Karpas-422 (cell line): ENCODE results near the gene LRRC51. TPM values are rescaled to one million over a fixed set of nuclear protein-coding genes. Genes with fewer than 3 reads are reported as not detected.

ENCODE experiments used
- DNase-seq: peaks from one replicate; pipeline ENCODE4 v3.0.0-alpha.2; 2015
- H2AFZ ChIP-seq: fragments of 200-600 bp; sonication (generic); 2 replicates; pipeline ENCODE4 v1.6.1; 2014; ENCODE audit warnings: antibody characterized with exemption, low read length, mixed read lengths
- H3K27ac ChIP-seq: fragments of 200-600 bp; sonication (generic); 2 replicates; pipeline ENCODE4 v1.5.1; 2014; ENCODE audit warnings: mild to moderate bottlenecking, low read length, moderate library complexity
- H3K27me3 ChIP-seq: fragments of 200-600 bp; sonication (generic); 2 replicates; pipeline ENCODE4 v1.6.1; 2014; ENCODE audit warnings: low read length, mixed read lengths
- H3K36me3 ChIP-seq: fragments of 200-600 bp; sonication (generic); 2 replicates; pipeline ENCODE4 v1.6.1; 2014; ENCODE audit warnings: low read length, mixed read lengths; ENCODE audit not compliant: insufficient read depth
- H3K4me1 ChIP-seq: fragments of 200-600 bp; sonication (generic); 2 replicates; pipeline ENCODE4 v1.6.1; 2014; ENCODE audit warnings: mild to moderate bottlenecking, low read length, mixed read lengths
- H3K4me2 ChIP-seq: fragments of 200-600 bp; sonication (generic); 2 replicates; pipeline ENCODE4 v1.6.1; 2014; ENCODE audit warnings: low read length, low read depth, mild to moderate bottlenecking; ENCODE audit not compliant: poor library complexity, severe bottlenecking
- H3K4me3 ChIP-seq: fragments of 200-600 bp; sonication (generic); 2 replicates; pipeline ENCODE4 v1.5.1; 2014; ENCODE audit warnings: mild to moderate bottlenecking, antibody characterized with exemption, low read length, mixed read lengths
- H3K79me2 ChIP-seq: fragments of 200-600 bp; sonication (generic); 2 replicates; pipeline ENCODE4 v1.6.1; 2014; ENCODE audit warnings: mild to moderate bottlenecking, low read length, mixed read lengths
- H3K9ac ChIP-seq: fragments of 200-600 bp; sonication (generic); 2 replicates; pipeline ENCODE4 v1.6.0; 2014; ENCODE audit warnings: low read length
- H3K9me2 ChIP-seq: fragments of 200-600 bp; sonication (generic), shearing (Covaris generic); replicated peaks from 2 replicates; pipeline ENCODE4 v1.6.0; 2014; ENCODE audit warnings: mild to moderate bottlenecking, low read length, moderate library complexity; ENCODE audit not compliant: insufficient read depth
- H3K9me3 ChIP-seq: fragments of 300-700, 200-600 bp; sonication (generic); 2 replicates; pipeline ENCODE4 v1.6.1; 2014; ENCODE audit warnings: low read length, mixed read lengths
- H4K20me1 ChIP-seq: fragments of 200-600 bp; sonication (generic); 2 replicates; pipeline ENCODE4 v1.6.1; 2014; ENCODE audit warnings: mild to moderate bottlenecking, antibody characterized with exemption, low read length, low read depth; ENCODE audit not compliant: insufficient read depth
- total RNA-seq: library from RNA; depleted of rRNA; stranded (reverse); fragments of >200 nt; shearing (Covaris generic); gene quantifications from 2 replicates; pipeline ENCODE4 v1.2.3, GENCODE V29; 2014; ENCODE audit warnings: low replicate concordance

Gene LRRC51
- total RNA-seq, 1 experiment from 2014 or later, result 2.3 TPM

GRCh38 chr11:72116019-72116755 is 35.5 kb downstream of the LRRC51 start:
- Histone ChIP-seq H3K4me2 (no peak overlapping the region), H3K4me3 (no peak overlapping the region), H3K9ac (no peak overlapping the region), H2AFZ (no peak overlapping the region), H4K20me1 (no peaks in the 10 kb centered on the region), H3K9me2 (no peaks in the 10 kb centered on the region; the same call in 1 of the 2 replicates), H3K79me2 (peaks cover 3% of the 10 kb centered on the region; the same call in 1 of the 2 replicates), H3K27ac (no peak overlapping the region), H3K27me3 (no peaks in the 10 kb centered on the region), H3K9me3 (no peaks in the 10 kb centered on the region), H3K36me3 (no peaks in the 10 kb centered on the region), H3K4me1 (peaks cover 15% of the 10 kb centered on the region)
- no peak for DNase-seq

DNA sequence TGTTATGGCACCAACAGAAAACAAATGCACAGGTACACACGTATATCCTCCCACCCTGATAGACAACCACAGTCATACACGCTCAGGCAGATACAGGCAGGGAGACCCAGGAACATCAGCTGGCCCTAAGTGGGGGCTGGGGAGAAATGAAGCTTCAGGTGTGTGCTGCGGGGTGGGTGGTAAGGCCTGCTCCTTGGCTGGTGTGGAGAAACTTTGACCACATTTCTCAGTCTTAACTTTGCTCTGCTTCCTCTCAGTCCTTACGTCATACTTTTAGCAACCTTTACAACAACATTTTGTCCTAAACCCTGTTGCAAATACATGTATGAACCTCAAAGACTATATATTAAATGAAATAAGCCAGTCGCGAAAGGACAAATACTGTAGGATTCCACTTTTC is 38.5 kb downstream of the LRRC51 start:
- Histone ChIP-seq H4K20me1 (no peaks in the 10 kb centered on the region), H3K4me1 (no peaks in the 10 kb centered on the region), H3K36me3 (no peaks in the 10 kb centered on the region), H3K79me2 (no peaks in the 10 kb centered on the region), H3K4me3 (no peak overlapping the region), H3K27me3 (no peaks in the 10 kb centered on the region), H3K9me2 (no peaks in the 10 kb centered on the region), H3K9ac (no peak overlapping the region), H3K27ac (no peak overlapping the region), H3K9me3 (no peaks in the 10 kb centered on the region), H3K4me2 (no peak overlapping the region), H2AFZ (no peak overlapping the region)
- DNase-seq, result no peak

- Histone ChIP-seq H3K27ac (no peak overlapping the region), H3K4me3 (no peak overlapping the region), H3K4me2 (no peak overlapping the region), H2AFZ (no peak overlapping the region), H4K20me1 (no peaks in the 10 kb centered on the region), H3K9ac (no peak overlapping the region), H3K79me2 (no peaks in the 10 kb centered on the region), H3K9me2 (no peaks in the 10 kb centered on the region), H3K9me3 (no peaks in the 10 kb centered on the region), H3K36me3 (no peaks in the 10 kb centered on the region), H3K4me1 (no peaks in the 10 kb centered on the region), H3K27me3 (no peaks in the 10 kb centered on the region)
- DNase-seq, result no peak
Measured at GRCh38 chr11:72120930-72121329, 40.3 kb downstream of the LRRC51 start.

- no peak overlapping the region for H3K4me3 ChIP-seq
- H3K79me2 ChIP-seq, result no peaks in the 10 kb centered on the region
- no peak overlapping the region for H2AFZ ChIP-seq
- H3K9me3 ChIP-seq, result no peaks in the 10 kb centered on the region
- no peaks in the 10 kb centered on the region for H3K9me2 ChIP-seq
- H3K27me3 ChIP-seq, result no peaks in the 10 kb centered on the region
- no peak overlapping the region for H3K4me2 ChIP-seq
- no peaks in the 10 kb centered on the region for H3K4me1 ChIP-seq
- no peak overlapping the region for H3K27ac ChIP-seq
- H4K20me1 ChIP-seq, result no peaks in the 10 kb centered on the region
- no peaks in the 10 kb centered on the region for H3K36me3 ChIP-seq
- no peak for DNase-seq
- H3K9ac ChIP-seq, result no peak overlapping the region
Measured at GRCh38 chr11:72122607-72123006, 42.0 kb downstream of the LRRC51 start.

DNA sequence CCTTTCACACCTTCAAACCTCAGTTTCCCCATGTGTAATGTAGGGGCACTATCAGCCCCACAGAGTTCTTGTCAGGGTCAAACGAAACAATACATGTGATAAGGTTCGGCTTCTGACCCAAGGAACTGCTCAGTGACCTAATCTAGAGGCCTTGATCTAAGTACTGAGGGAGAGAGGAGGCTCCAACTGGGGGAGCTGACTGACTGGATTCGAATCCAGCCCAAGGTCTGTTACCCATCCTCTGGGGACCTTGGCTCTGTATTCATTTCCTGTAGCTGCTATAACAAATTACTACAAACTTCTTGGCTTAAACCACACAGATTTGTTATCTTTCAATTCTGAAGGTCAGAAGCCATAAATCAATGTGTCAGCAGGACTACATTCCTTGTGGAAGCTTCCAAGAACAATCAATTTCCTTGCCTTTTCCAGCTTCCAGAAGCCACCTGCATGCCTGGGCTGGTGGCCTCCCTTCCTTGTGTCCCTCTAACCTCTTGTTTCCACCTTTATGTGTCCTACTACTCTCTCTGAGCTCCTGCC is 42.5 kb downstream of the LRRC51 start:
- Histone ChIP-seq H3K9ac (no peak overlapping the region), H3K79me2 (no peaks in the 10 kb centered on the region), H3K27me3 (no peaks in the 10 kb centered on the region), H4K20me1 (no peaks in the 10 kb centered on the region), H3K27ac (no peak overlapping the region), H3K4me3 (no peak overlapping the region), H2AFZ (no peak overlapping the region), H3K9me3 (no peaks in the 10 kb centered on the region), H3K4me1 (no peaks in the 10 kb centered on the region), H3K4me2 (no peak overlapping the region), H3K36me3 (no peaks in the 10 kb centered on the region), H3K9me2 (no peaks in the 10 kb centered on the region)
- no peak for DNase-seq

- Histone ChIP-seq H2AFZ (no peak overlapping the region), H3K36me3 (no peaks in the 10 kb centered on the region), H3K27me3 (no peaks in the 10 kb centered on the region), H3K79me2 (no peaks in the 10 kb centered on the region), H3K9ac (no peak overlapping the region), H4K20me1 (no peaks in the 10 kb centered on the region), H3K9me2 (no peaks in the 10 kb centered on the region), H3K4me3 (no peak overlapping the region), H3K4me2 (no peak overlapping the region), H3K9me3 (no peaks in the 10 kb centered on the region), H3K4me1 (no peaks in the 10 kb centered on the region), H3K27ac (no peak overlapping the region)
- DNase-seq, result no peak
Measured at GRCh38 chr11:72124046-72124445, 43.4 kb downstream of the LRRC51 start.

- Histone ChIP-seq H3K79me2 (no peaks in the 10 kb centered on the region), H3K9me2 (no peaks in the 10 kb centered on the region), H3K9me3 (no peaks in the 10 kb centered on the region), H3K4me3 (no peak overlapping the region), H3K4me1 (no peaks in the 10 kb centered on the region), H4K20me1 (no peaks in the 10 kb centered on the region), H3K9ac (no peak overlapping the region), H3K4me2 (no peak overlapping the region), H2AFZ (no peak overlapping the region), H3K27ac (no peak overlapping the region), H3K36me3 (no peaks in the 10 kb centered on the region), H3K27me3 (no peaks in the 10 kb centered on the region)
- no peak for DNase-seq
Measured at GRCh38 chr11:72125956-72126355, 45.3 kb downstream of the LRRC51 start.

DNA sequence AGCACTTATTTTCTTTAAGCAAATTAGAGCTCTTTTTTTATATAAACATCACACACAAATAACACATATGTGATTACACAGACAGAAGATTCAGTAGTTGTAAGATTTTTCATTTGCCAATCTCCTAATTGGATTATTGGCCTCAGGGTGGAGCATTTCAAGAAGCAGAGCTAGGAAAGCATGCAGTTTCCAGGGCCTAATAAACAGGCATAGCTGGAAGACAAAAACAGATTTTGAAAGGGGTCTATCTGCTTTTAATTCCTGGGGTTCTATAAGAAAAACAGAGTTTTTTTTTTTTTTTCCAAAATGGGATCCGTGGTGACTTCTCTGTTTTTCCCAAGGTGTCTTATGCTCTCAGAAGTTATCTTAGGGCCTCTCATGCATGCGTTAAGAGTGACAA is 47.3 kb downstream of the LRRC51 start:
- Histone ChIP-seq H3K9me2 (no peaks in the 10 kb centered on the region), H3K36me3 (no peaks in the 10 kb centered on the region), H3K4me3 (no peak overlapping the region), H3K9ac (no peak overlapping the region), H3K4me1 (no peaks in the 10 kb centered on the region), H3K27me3 (no peaks in the 10 kb centered on the region), H3K4me2 (no peak overlapping the region), H3K79me2 (no peaks in the 10 kb centered on the region), H4K20me1 (no peaks in the 10 kb centered on the region), H2AFZ (no peak overlapping the region), H3K9me3 (no peaks in the 10 kb centered on the region), H3K27ac (no peak overlapping the region)
- DNase-seq, result no peak
